SK-N-SH treated with all-trans-retinoic acid at 6 μM for 48 hours (cell line): ENCODE results near the gene C13orf46.

Experiments
- CSDC2 ChIP-seq: fragments of 250-450 bp; sonication (Bioruptor Pico); IDR thresholded peaks from 2 replicates; pipeline ENCODE4 v1.5.0; 2020; ENCODE audit warnings: mild to moderate bottlenecking, moderate library complexity
- OSR1 ChIP-seq: fragments of 250-450 bp; sonication (Bioruptor Pico); IDR thresholded peaks from 2 replicates; pipeline ENCODE4 v1.8.0; 2022; ENCODE audit warnings: moderate library complexity, mild to moderate bottlenecking, inconsistent platforms
- PATZ1 ChIP-seq: fragments of 250-450 bp; sonication (Bioruptor Pico); IDR thresholded peaks from 2 replicates; pipeline ENCODE4 v1.8.0; 2020; ENCODE audit warnings: mild to moderate bottlenecking, moderate library complexity, borderline replicate concordance
- POU6F1 ChIP-seq: fragments of 250-450 bp; sonication (Bioruptor Pico); IDR thresholded peaks from 2 replicates; pipeline ENCODE4 v1.8.0; 2021; ENCODE audit warnings: low read depth, mild to moderate bottlenecking, moderate library complexity, borderline replicate concordance
- RARB ChIP-seq: fragments of 250-450 bp; sonication (Bioruptor Pico); IDR thresholded peaks from 2 replicates; pipeline ENCODE4 v1.8.0; 2021; ENCODE audit warnings: mild to moderate bottlenecking, moderate library complexity
- TOX ChIP-seq: fragments of 250-450 bp; sonication (Bioruptor Pico); IDR thresholded peaks from 2 replicates; pipeline ENCODE4 v1.8.0; 2021; ENCODE audit warnings: mild to moderate bottlenecking, moderate library complexity, borderline replicate concordance
- ZC3H10 ChIP-seq: fragments of 250-450 bp; sonication (Bioruptor Pico); IDR thresholded peaks from 2 replicates; pipeline ENCODE4 v1.5.1; 2021; ENCODE audit warnings: mild to moderate bottlenecking, moderate library complexity
- ZFP3 ChIP-seq: fragments of 250-450 bp; sonication (Bioruptor Pico); IDR thresholded peaks from 2 replicates; pipeline ENCODE4 v1.5.0; 2020; ENCODE audit warnings: mild to moderate bottlenecking, moderate library complexity
- ZFP30 ChIP-seq: fragments of 450-650 bp; formaldehyde crosslinking; IDR thresholded peaks from 2 replicates; pipeline ENCODE4 v1.5.0; 2022; ENCODE audit warnings: mild to moderate bottlenecking, moderate library complexity
- ZNF8 ChIP-seq: fragments of 450-650 bp; formaldehyde crosslinking; IDR thresholded peaks from 2 replicates; pipeline ENCODE4 v1.5.0; 2020; ENCODE audit warnings: mild to moderate bottlenecking, moderate library complexity
- TF ChIP-seq, protein P1 (sequence below): fragments of 250-450 bp; sonication (Bioruptor Pico); IDR thresholded peaks from 2 replicates; pipeline ENCODE4 v1.5.1; 2020; ENCODE audit warnings: low read depth, mild to moderate bottlenecking, moderate library complexity
- TF ChIP-seq, protein P2 (sequence below): fragments of 250-450 bp; sonication (Bioruptor Pico); IDR thresholded peaks from 2 replicates; pipeline ENCODE4 v1.5.1; 2021; ENCODE audit warnings: mild to moderate bottlenecking, moderate library complexity

GRCh38 chr13:113996912-113997745 lies 23.3 kb upstream of the C13orf46 start:
- TF ChIP-seq RARB (CRISPR knock-in tag) (no peak), OSR1 (no peak), PATZ1 (CRISPR knock-in tag) (no peak), ZFP30 (CRISPR knock-in tag) (no peak), ZFP3 (CRISPR knock-in tag) (no peak), ZC3H10 (CRISPR knock-in tag) (no peak), CSDC2 (CRISPR knock-in tag) (no peak), POU6F1 (CRISPR knock-in tag) (no peak), ZNF8 (CRISPR knock-in tag) (no peak), TOX (CRISPR knock-in tag) (no peak)
- TF ChIP-seq, protein P1, sequence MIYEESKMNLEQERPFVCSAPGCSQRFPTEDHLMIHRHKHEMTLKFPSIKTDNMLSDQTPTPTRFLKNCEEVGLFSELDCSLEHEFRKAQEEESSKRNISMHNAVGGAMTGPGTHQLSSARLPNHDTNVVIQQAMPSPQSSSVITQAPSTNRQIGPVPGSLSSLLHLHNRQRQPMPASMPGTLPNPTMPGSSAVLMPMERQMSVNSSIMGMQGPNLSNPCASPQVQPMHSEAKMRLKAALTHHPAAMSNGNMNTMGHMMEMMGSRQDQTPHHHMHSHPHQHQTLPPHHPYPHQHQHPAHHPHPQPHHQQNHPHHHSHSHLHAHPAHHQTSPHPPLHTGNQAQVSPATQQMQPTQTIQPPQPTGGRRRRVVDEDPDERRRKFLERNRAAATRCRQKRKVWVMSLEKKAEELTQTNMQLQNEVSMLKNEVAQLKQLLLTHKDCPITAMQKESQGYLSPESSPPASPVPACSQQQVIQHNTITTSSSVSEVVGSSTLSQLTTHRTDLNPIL (CRISPR knock-in tag), result no peak
- TF ChIP-seq, protein P2, sequence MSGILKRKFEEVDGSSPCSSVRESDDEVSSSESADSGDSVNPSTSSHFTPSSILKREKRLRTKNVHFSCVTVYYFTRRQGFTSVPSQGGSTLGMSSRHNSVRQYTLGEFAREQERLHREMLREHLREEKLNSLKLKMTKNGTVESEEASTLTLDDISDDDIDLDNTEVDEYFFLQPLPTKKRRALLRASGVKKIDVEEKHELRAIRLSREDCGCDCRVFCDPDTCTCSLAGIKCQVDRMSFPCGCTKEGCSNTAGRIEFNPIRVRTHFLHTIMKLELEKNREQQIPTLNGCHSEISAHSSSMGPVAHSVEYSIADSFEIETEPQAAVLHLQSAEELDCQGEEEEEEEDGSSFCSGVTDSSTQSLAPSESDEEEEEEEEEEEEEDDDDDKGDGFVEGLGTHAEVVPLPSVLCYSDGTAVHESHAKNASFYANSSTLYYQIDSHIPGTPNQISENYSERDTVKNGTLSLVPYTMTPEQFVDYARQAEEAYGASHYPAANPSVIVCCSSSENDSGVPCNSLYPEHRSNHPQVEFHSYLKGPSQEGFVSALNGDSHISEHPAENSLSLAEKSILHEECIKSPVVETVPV (CRISPR knock-in tag), result no peak
